Gastrocnemius medialis (tissue), 4 donors: ENCODE measurements around the gene VSTM2B.

Source experiments
- CTCF ChIP-seq, 5 experiments: fragments of 450-650 bp in 3 of 5; fragments of 200-600 bp in 2 of 5; sonication (generic) in 2 of 5; IDR thresholded peaks in 4 of 5; conservative IDR thresholded peaks in 1 of 5; 1 replicate in 4 of 5; 2 replicates in 1 of 5; pipeline ENCODE4 v1.5.1; 2016 to 2019; ENCODE audit warnings: antibody characterized with exemption in 5 of 5, mild to moderate bottlenecking in 3 of 5, moderate library complexity in 3 of 5
- POLR2A ChIP-seq, 2 donors: fragments of 450-650 bp; IDR thresholded peaks; one replicate each; pipeline ENCODE4 v1.6.1; 2017; ENCODE audit warnings: antibody characterized with exemption in 2 of 2, mild to moderate bottlenecking in 2 of 2, moderate library complexity in 2 of 2

GRCh38 chr19:29565171-29565570 is 39.4 kb downstream of the VSTM2B start:
- TF ChIP-seq CTCF (IDR thresholded peaks at IDR 0.05 in 4 of 5, conservative IDR thresholded peaks at IDR 0.05 in 1 of 5) (no peak), POLR2A (IDR thresholded peaks at IDR 0.05) (no peak)
